Epithelial cell of esophagus (primary cell): ENCODE results near the gene TRIM37.

Experiments used
- DNase-seq: peaks from one replicate; pipeline ENCODE4 v3.0.0; 2010; ENCODE audit warnings: low read depth
- H3K4me3 ChIP-seq: 2 replicates; pipeline ENCODE4 v1.5.1; 2011; ENCODE audit warnings: mild to moderate bottlenecking, low read length, control low read depth
- CTCF ChIP-seq: IDR thresholded peaks from 2 replicates; pipeline ENCODE4 v1.5.1; 2011; ENCODE audit warnings: low read depth, mild to moderate bottlenecking, low read length, control low read depth, inconsistent platforms; ENCODE audit not compliant: insufficient read depth; ENCODE audit errors: missing control alignments

TRIM37 gene

GRCh38 chr17:59106463-59107305 lies at the start of gene TRIM37:
Gene TRIM37 (minus strand): TSS chr17:59106880. CDS start chr17:59106461, 419 bp downstream.
- peak within 1 kb of the TSS; percentile 84 for H3K4me3 ChIP-seq
- peak; percentile 29 for TF ChIP-seq CTCF

GRCh38 chr17:59155439-59156177 lies 48.9 kb upstream of the TRIM37 start, which contains the start of gene PRR11:
Gene PRR11 (plus strand): TSS chr17:59155746. CDS start chr17:59169753, 14,007 bp downstream.
- no peak for TF ChIP-seq CTCF
- H3K4me3 ChIP-seq: peak within 1 kb of the TSS; percentile 83
- DNase-seq: peak; percentile 100

More at GRCh38 chr17:59106463-59107305, at the start of gene TRIM37:
- DNase-seq: peak; percentile 99

GRCh38 chr17:59154721-59155438 lies 48.2 kb upstream of the TRIM37 start, which contains the start of gene SKA2:
Gene SKA2 (minus strand): TSS chr17:59155186. CDS start chr17:59155163, 23 bp downstream.
- H3K4me3 ChIP-seq: peak within 1 kb of the TSS; percentile 83
- TF ChIP-seq CTCF: no peak
- no peak for DNase-seq

GRCh38 chr17:59154292-59154720 lies 47.6 kb upstream of the TRIM37 start:
- no peak for TF ChIP-seq CTCF
- peak overlapping the region; percentile 83 for H3K4me3 ChIP-seq
- DNase-seq: peak; percentile 67

GRCh38 chr17:59152925-59153324 lies 46.2 kb upstream of the TRIM37 start:
- no peak for TF ChIP-seq CTCF
- H3K4me3 ChIP-seq: peak overlapping the region; percentile 4

GRCh38 chr17:59151591-59151990 lies 44.9 kb upstream of the TRIM37 start:
- no peak for TF ChIP-seq CTCF
- no peak for DNase-seq
- no peak overlapping the region for H3K4me3 ChIP-seq

More at GRCh38 chr17:59152925-59153324, 46.2 kb upstream of the TRIM37 start:
- DNase-seq: no peak
